K562 (cell line): ENCODE results near the gene SLC6A9. TPM values are rescaled to one million over a fixed set of nuclear protein-coding genes. Genes with fewer than 3 reads are reported as not detected.

Source experiments
- ELF4 ChIP-seq: fragments of 450-650 bp; formaldehyde crosslinking; IDR thresholded peaks from 2 replicates; pipeline ENCODE4 v1.4.0; 2022; ENCODE audit warnings: missing genetic modification characterization
- polyA plus RNA-seq, 8 experiments: library from polyadenylated mRNA; depleted of rRNA in 4 of 8; stranded (reverse) in 5 of 8; unstranded in 3 of 8; fragments of >200 nt; fragmentation: Nextera tagmentation in 2 of 8; fragmentation: Illumina TruSeq in 1 of 8; extraction: Ambion mirVana in 2 of 8; extraction: Trizol in 1 of 8; gene quantifications; 2 replicates each; pipeline versions ENCODE4 v1.2.1 to v1.2.3, GENCODE V29; 2011 to 2014; ENCODE audit warnings: inconsistent platforms in 1 of 8, missing spikeins in 1 of 8
- total RNA-seq, 7 experiments: library from RNA; depleted of rRNA in 6 of 7; stranded (reverse); fragments of >200 nt in 6 of 7; fragmentation: Illumina TruSeq in 2 of 7; extraction: Trizol in 2 of 7; gene quantifications; 2 replicates each; pipeline versions ENCODE4 v1.2.1 to v1.2.3, GENCODE V29; 2011 to 2021; ENCODE audit warnings: low replicate concordance in 1 of 7
- TF ChIP-seq, protein P1 (sequence below), 2 experiments: fragments of 450-650 bp; IDR thresholded peaks; 2 replicates each; pipeline ENCODE4 v1.6.1; 2016; ENCODE audit warnings: mild to moderate bottlenecking in 2 of 2, borderline replicate concordance in 1 of 2, low read depth in 1 of 2, moderate library complexity in 1 of 2
- TF ChIP-seq, protein P2 (sequence below), 2 experiments: fragments of 450-650 bp; formaldehyde crosslinking in 1 of 2; IDR thresholded peaks; 2 replicates each; pipeline versions ENCODE4 v1.4.0 to v1.6.1; 2014 to 2020; ENCODE audit warnings: mild to moderate bottlenecking in 2 of 2, borderline replicate concordance in 1 of 2, low read depth in 1 of 2
- TF ChIP-seq, protein P3 (sequence below): fragments of 450-650 bp; IDR thresholded peaks from 2 replicates; pipeline ENCODE4 v1.6.1; 2016; ENCODE audit warnings: missing biosample characterization, missing genetic modification characterization

Gene SLC6A9
- total and polyA plus RNA-seq, 9 of the 15 experiments (the other 6 are each of a cell fraction or from before 2014, with no cell fraction given), result 0.17 to 18.7 (median 2.9) TPM

DNA sequence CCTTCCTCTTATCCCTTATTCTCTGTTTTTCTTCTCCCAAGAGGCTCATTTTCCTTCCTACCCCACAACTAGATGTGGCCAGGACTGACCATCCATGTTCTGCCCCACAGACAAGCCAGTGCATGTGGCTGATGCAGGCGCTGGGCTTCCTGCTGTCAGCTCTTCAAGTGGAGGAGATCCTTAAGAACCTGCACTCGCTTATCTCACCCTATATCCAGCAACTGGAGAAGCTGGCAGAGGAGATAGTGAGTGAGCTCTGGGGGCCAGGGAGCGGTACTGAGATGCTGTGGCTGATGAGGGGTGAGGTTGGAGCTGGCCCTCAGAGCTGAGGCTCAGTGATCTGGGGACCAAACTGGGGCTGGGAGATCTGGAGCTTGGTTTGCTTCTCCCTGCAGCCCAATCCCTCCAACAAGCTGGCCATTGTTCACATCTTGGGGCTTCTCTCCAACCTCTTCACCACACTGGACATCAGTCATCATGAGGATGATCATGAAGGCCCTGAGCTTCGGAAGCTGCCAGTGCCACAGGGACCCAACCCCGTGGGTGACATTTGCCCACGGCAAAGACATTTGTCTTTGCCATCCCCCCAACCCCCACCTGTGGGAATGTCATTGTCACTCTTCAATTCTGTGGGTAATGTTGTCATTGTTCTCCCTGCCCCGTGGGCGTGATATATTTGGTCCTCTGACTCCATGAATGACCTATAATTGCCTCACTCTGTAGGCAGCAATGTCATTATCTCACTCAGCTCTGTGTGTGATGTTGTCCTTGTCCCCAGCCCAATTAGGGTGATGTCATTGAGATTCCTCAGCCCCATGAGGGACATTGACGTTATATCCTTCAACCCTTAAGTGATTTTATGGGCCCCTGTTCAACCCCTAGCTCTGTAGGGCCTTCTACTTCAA, 72.7 kb downstream of the SLC6A9 start (continued):
- TF ChIP-seq, protein P1, sequence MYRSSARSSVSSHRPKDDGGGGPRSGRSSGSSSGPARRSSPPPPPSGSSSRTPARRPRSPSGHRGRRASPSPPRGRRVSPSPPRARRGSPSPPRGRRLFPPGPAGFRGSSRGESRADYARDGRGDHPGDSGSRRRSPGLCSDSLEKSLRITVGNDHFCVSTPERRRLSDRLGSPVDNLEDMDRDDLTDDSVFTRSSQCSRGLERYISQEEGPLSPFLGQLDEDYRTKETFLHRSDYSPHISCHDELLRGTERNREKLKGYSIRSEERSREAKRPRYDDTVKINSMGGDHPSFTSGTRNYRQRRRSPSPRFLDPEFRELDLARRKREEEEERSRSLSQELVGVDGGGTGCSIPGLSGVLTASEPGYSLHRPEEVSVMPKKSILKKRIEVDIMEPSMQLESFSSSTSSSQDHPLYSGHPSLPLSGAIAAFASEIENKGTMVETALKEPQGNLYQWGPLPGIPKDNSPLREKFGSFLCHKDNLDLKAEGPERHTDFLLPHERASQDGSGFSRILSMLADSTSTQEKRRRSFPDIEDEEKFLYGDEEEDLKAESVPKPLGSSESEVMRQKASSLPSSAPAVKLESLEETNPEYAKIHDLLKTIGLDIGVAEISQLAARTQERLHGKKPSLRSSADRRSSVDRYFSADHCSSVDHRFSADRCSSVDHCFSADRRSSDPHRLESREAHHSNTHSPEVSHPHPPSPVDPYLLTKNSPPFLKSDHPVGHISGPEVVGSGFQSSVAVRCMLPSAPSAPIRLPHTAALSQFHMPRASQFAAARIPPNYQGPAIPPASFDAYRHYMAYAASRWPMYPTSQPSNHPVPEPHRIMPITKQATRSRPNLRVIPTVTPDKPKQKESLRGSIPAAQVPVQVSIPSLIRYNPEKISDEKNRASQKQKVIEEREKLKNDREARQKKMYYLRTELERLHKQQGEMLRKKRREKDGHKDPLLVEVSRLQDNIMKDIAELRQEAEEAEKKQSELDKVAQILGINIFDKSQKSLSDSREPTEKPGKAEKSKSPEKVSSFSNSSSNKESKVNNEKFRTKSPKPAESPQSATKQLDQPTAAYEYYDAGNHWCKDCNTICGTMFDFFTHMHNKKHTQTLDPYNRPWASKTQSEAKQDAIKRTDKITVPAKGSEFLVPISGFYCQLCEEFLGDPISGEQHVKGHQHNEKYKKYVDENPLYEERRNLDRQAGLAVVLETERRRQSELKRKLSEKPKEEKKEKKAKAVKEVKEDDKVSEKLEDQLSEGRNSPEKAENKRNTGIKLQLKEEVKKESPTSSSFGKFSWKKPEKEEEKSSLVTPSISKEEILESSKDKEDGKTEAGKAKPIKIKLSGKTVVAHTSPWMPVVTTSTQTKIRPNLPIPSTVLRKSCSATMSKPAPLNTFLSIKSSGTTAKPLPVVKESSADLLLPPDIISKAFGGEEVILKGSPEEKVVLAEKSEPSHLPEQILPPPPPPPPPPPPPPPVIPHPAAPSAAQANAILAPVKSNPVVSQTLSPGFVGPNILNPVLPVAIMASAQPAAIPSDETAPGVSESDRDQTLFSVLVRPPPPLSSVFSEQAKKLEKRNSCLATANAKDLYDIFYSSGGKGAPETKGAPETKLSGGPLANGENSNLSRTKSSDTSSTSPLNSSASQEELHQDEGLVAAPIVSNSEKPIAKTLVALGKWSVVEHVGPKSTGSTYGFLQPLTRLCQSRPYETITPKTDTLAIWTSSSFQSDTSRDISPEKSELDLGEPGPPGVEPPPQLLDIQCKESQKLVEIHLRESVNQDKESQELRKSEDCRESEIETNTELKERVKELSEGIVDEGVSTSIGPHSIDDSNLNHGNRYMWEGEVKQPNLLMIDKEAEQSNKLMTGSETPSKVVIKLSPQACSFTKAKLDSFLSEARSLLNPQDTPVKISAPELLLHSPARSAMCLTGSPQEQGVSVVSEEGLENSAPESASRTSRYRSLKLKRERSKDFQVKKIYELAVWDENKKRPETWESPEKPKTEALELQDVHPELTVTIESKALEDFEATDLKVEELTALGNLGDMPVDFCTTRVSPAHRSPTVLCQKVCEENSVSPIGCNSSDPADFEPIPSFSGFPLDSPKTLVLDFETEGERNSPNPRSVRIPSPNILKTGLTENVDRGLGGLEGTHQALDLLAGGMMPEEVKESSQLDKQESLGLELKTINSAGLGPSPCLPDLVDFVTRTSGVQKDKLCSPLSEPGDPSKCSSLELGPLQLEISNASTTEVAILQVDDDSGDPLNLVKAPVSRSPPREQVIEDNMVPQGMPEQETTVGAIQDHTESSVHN (IDR thresholded peaks at IDR 0.05; ENCODE audit: borderline replicate concordance in 1 of 2, low read depth in 1 of 2), result no peak
- TF ChIP-seq ELF4 (CRISPR knock-in tag), result no peak
- TF ChIP-seq, protein P2, sequence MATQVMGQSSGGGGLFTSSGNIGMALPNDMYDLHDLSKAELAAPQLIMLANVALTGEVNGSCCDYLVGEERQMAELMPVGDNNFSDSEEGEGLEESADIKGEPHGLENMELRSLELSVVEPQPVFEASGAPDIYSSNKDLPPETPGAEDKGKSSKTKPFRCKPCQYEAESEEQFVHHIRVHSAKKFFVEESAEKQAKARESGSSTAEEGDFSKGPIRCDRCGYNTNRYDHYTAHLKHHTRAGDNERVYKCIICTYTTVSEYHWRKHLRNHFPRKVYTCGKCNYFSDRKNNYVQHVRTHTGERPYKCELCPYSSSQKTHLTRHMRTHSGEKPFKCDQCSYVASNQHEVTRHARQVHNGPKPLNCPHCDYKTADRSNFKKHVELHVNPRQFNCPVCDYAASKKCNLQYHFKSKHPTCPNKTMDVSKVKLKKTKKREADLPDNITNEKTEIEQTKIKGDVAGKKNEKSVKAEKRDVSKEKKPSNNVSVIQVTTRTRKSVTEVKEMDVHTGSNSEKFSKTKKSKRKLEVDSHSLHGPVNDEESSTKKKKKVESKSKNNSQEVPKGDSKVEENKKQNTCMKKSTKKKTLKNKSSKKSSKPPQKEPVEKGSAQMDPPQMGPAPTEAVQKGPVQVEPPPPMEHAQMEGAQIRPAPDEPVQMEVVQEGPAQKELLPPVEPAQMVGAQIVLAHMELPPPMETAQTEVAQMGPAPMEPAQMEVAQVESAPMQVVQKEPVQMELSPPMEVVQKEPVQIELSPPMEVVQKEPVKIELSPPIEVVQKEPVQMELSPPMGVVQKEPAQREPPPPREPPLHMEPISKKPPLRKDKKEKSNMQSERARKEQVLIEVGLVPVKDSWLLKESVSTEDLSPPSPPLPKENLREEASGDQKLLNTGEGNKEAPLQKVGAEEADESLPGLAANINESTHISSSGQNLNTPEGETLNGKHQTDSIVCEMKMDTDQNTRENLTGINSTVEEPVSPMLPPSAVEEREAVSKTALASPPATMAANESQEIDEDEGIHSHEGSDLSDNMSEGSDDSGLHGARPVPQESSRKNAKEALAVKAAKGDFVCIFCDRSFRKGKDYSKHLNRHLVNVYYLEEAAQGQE (IDR thresholded peaks at IDR 0.05; ENCODE audit: borderline replicate concordance), result no peak
- TF ChIP-seq, protein P2 (CRISPR knock-in tag; IDR thresholded peaks at IDR 0.05; ENCODE audit: low read depth), result no peak
- TF ChIP-seq, protein P3, sequence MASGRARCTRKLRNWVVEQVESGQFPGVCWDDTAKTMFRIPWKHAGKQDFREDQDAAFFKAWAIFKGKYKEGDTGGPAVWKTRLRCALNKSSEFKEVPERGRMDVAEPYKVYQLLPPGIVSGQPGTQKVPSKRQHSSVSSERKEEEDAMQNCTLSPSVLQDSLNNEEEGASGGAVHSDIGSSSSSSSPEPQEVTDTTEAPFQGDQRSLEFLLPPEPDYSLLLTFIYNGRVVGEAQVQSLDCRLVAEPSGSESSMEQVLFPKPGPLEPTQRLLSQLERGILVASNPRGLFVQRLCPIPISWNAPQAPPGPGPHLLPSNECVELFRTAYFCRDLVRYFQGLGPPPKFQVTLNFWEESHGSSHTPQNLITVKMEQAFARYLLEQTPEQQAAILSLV, result no peak
